ENCODE data around the gene CBX2.

Gene CBX2

DNA sequence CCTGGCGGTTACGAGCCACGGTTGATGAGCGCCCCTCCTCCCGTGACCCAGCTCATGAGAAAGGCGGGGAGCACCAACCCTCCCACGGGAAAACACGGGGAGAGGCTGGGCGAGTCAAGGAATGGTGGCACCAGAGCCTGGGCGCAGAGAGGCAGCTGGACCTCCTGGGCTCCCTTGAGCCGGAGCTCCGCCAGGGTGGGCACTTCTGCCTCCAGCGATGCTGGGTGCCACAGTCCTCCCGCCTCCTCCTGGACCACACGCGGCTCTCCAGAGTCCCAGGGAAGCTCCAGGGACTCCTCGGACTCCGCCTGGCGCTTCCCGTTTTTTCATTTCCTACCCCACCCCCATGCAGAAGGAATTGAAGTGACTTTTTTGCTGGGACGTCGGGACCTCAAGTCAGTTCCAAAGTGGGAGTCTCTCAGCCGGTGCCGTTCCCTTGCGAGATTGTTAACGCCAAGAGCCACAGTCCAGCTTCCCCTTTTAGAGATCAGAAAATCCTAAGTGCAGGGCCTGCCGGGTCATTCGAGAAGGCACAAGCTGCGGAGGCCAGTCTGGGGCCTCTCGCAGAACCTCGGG lies 25.6 kb downstream of the CBX2 start:
- in situ Hi-C loops (cut with MboI; ENCODE audit: low sequenced_read_pairs, unreplicated experiment) = no loop called here
- no peak for DNase-seq (ENCODE audit: low spot score)

DNA sequence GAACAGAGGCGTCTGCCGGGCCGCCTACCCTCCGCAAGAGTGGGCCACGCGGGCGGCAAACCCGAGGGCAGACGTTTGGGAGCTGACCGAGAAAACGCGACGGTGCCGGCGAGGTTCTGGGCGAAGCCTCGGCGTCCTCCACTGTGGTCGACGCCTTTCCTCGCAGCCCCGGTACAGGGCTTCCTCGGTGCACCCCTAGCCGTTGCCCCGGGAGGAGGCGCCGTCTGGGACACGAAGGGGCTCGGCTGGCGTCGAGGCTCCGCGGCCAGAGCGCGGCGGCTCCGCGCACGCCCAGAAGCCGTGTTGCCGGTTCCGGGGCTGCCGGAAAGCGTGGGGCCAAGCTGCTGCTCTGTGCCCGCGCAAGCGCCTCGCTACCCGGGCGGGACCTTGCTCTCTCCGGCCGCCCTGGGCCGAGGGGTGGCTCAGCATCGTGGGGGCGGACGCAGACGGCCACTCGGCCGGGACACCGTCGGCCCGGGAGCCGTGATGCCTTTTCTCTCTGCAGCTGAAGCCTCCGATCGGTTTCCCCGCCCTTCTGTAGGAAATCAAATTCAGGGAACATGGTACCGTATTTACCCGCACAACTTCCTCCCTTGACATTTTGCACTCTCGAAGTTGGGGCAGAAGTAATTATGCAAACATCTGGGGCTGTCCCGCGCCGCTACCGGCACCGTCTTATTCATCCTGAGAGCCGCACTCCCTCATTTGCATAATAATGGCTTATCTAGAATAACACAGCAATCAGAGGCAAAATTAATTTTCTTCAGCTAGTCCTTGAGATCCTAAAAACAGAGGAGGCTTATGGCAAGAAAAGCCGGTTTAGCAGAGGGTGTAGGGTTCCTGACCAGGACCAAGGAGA lies 26.3 kb downstream of the CBX2 start:
- peak; percentile 80 for DNase-seq (ENCODE audit: low spot score)
- in situ Hi-C loops (cut with MboI; ENCODE audit: low sequenced_read_pairs, unreplicated experiment) = no loop called here
- TF ChIP-seq, protein P1, sequence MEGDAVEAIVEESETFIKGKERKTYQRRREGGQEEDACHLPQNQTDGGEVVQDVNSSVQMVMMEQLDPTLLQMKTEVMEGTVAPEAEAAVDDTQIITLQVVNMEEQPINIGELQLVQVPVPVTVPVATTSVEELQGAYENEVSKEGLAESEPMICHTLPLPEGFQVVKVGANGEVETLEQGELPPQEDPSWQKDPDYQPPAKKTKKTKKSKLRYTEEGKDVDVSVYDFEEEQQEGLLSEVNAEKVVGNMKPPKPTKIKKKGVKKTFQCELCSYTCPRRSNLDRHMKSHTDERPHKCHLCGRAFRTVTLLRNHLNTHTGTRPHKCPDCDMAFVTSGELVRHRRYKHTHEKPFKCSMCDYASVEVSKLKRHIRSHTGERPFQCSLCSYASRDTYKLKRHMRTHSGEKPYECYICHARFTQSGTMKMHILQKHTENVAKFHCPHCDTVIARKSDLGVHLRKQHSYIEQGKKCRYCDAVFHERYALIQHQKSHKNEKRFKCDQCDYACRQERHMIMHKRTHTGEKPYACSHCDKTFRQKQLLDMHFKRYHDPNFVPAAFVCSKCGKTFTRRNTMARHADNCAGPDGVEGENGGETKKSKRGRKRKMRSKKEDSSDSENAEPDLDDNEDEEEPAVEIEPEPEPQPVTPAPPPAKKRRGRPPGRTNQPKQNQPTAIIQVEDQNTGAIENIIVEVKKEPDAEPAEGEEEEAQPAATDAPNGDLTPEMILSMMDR (IDR thresholded peaks at IDR 0.05; ENCODE audit: borderline replicate concordance, control extremely low read depth, extremely low read depth, insufficient read depth, missing control alignments) = no peak

More for the DNA sequence above, 25.6 kb downstream of the CBX2 start:
- TF ChIP-seq, protein P1 (IDR thresholded peaks at IDR 0.05; ENCODE audit: borderline replicate concordance, control extremely low read depth, extremely low read depth, insufficient read depth, missing control alignments) = no peak

DNA sequence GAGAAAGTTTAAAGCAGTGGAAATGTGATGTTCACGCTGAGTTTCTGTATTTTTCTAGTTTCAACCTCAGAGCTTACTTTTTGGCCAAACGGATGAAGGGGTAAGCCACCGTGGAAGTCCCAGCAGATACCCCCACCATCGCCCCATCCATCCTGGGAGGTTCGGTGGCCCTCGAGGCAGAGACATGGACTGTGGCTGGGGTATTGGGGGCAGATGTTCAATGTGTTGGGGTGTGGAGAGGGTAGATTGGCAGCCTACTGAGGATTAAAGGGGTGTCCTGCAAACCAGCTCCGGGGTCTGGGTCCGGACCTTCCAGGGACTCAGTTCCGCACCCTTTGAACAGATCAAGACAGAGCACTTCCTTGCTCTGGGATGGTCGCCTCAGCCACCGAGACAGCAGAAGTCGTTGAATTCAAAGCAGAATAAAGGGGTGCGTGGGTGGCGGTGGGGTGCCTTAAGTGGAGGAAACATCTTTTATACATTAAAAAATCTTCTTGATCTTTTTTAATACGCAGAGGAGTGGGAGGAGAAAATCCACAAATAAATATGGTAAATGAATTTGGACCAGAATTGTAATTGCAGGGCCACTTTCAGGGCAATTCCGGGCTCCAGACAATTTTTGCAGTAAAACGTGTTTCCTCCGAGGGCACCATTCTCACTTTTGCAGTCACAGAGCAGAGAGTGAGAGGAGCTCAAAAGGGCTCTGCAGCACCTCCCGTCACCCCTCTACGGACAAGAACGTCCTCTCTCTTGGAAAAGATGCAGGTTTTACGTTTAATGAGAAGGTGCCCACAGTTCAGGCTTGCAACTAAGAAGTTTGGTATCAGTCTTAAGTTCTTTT lies 27.1 kb downstream of the CBX2 start:
- TF ChIP-seq, protein P1 (IDR thresholded peaks at IDR 0.05; ENCODE audit: borderline replicate concordance, control extremely low read depth, extremely low read depth, insufficient read depth, missing control alignments) = no peak
- DNase-seq (ENCODE audit: low spot score) = no peak
- in situ Hi-C loops (cut with MboI; ENCODE audit: low sequenced_read_pairs, unreplicated experiment) = loop anchor here (5.0 kb wide), 1 partner anchor 37 kb away; no protein-coding TSS in a partner anchor

DNA sequence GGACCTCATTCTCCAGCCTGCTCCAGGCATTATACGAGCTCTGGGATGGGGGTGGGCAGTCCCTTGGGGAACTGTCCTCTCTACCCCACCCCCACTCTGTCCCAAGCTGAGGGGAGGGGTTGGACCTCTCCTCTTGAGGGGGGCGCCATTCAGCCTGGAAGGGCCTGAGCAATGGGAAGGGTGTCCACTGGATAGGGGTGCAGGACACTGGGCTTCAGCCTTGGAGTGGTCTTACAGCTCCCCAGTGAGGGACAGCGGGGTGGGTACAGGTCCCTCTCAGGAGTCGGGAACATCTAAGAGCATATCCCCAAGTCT lies 28.5 kb downstream of the CBX2 start:
- TF ChIP-seq, protein P1 (IDR thresholded peaks at IDR 0.05; ENCODE audit: borderline replicate concordance, control extremely low read depth, extremely low read depth, insufficient read depth, missing control alignments) = no peak
- no peak for DNase-seq (ENCODE audit: low spot score)
- in situ Hi-C loops (cut with MboI; ENCODE audit: low sequenced_read_pairs, unreplicated experiment) = loop anchor here (5.0 kb wide), 1 partner anchor 36 kb away; no protein-coding TSS in a partner anchor

DNA sequence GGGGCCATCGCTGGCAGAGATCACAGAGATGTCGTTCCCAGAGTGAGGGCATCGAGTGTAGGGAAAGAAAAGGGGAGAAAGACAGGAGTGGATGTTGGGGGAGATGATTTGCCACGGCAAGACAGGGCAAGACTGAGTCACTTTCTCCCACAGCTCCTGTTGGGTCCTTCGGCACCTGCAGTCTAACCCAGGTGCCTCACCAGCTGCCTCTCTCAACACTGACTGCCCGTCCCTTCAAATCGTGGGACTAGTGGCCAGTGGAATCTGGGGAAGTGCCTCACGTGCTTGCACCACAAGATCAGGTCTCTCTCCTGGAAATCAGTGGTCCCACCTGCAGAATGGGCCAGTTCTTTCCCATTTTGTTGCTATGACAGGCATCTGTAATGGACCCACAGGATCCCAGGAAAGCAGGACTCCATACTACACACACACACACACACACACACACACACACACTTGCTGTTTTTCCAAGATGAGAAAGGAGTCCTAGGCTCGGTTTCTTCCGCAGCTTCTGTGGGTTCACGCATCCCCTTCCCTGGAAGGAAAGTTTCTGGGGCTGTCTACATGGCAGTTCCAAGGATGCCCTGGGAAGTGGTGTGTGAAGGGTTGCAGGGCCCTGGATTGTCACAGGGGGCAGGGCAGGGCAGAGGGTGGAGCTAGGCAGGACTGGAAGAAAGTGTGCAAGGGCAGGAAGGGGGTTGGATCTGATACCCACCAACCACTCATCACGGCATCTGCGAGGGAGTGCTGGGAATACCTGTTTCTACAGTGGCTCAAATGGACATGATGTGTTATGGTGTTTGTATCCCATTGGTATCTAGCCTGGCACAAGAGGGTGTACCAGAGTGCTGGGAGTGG lies 29.1 kb downstream of the CBX2 start:
- in situ Hi-C loops (cut with MboI; ENCODE audit: low sequenced_read_pairs, unreplicated experiment) = loop anchor here (5.0 kb wide), 1 partner anchor 35 kb away; no protein-coding TSS in a partner anchor
- no peak for DNase-seq (ENCODE audit: low spot score)
- TF ChIP-seq, protein P1 (IDR thresholded peaks at IDR 0.05; ENCODE audit: borderline replicate concordance, control extremely low read depth, extremely low read depth, insufficient read depth, missing control alignments) = no peak

Measured in GM13976 (cell line).